Mucosa of descending colon (tissue), 3 donors: ENCODE measurements around the gene CACNA1S. TPM values are rescaled to one million over a fixed set of nuclear protein-coding genes. Genes with fewer than 3 reads are reported as not detected.
A peak's percentile ranks its signal among the peaks of the same experiment; 100 is the strongest.

Experiments used
- ATAC-seq: fragments of 200-7000 bp; cut with Tn5 transposase; one replicate; pipeline ENCODE4 v1.9.1; 2020; ENCODE audit warnings: mild to moderate bottlenecking, moderate library complexity
- DNase-seq, 3 donors: peaks; one replicate each; pipeline ENCODE4 v3.0.0-alpha.2; 2020
- H3K36me3 ChIP-seq: fragments of 200-600 bp; one replicate; pipeline ENCODE4 v1.8.0; 2021; ENCODE audit warnings: low read depth, mild to moderate bottlenecking
- H3K4me1 ChIP-seq: fragments of 200-600 bp; one replicate; pipeline ENCODE4 v1.8.0; 2021; ENCODE audit warnings: low read depth, mild to moderate bottlenecking
- H3K4me3 ChIP-seq: fragments of 200-600 bp; one replicate; pipeline ENCODE4 v1.8.0; 2021; ENCODE audit warnings: mild to moderate bottlenecking
- H3K9me3 ChIP-seq: fragments of 200-600 bp; one replicate; pipeline ENCODE4 v1.8.0; 2021; ENCODE audit warnings: mild to moderate bottlenecking
- CTCF ChIP-seq: fragments of 200-600 bp; IDR thresholded peaks from one replicate; pipeline ENCODE4 v1.8.0; 2022; ENCODE audit warnings: antibody characterized with exemption, mild to moderate bottlenecking
- intact Hi-C, 2 donors: fragments of 100-400 bp; cut with DNase I in 1 of 2; cut with micrococcal nuclease in 1 of 2; formaldehyde crosslinking; loops; one replicate each; pipeline versions ENCODE4 v1.11.0 to v1.11.1; 2022; cut with DNase I, micrococcal nuclease
- total RNA-seq, 3 donors: library from RNA; stranded (reverse); fragmentation: NEBNext Ultra II Directional in 2 of 3; extraction: Animal tissue kit (Norgen Biotek cat#: 25700) in 2 of 3; gene quantifications; one replicate each; pipeline versions ENCODE4 v1.2.1 to v1.2.4, GENCODE V29; 2021 to 2023
- donor health status: DM: no; HTN: no; CAD: no; lungs with moderate emphysema.
- donor health status: DM: no; HTN: no; CAD: no.
- donor health status: DM: no; HTN: yes; CAD: no.

CACNA1S gene
- total RNA-seq, 3 donors from 2014 or later: not detected

- no peak overlapping the region for H3K4me3 ChIP-seq
- no peak for TF ChIP-seq CTCF
- intact Hi-C loops: no loop called here
- no peaks in the 10 kb centered on the region for H3K36me3 ChIP-seq
- H3K9me3 ChIP-seq: no peaks in the 10 kb centered on the region
- no peaks in the 10 kb centered on the region for H3K4me1 ChIP-seq
- ATAC-seq (no peak), DNase-seq (no peak)
Measured at GRCh38 chr1:201139306-201139705, 27.1 kb upstream of the CACNA1S start.

- no peaks in the 10 kb centered on the region for H3K9me3 ChIP-seq
- intact Hi-C loops: no loop called here
- ATAC-seq: no peak
- H3K4me1 ChIP-seq: no peaks in the 10 kb centered on the region
- TF ChIP-seq CTCF: no peak
- no peak for DNase-seq
- H3K4me3 ChIP-seq: no peak overlapping the region
- H3K36me3 ChIP-seq: no peaks in the 10 kb centered on the region
Measured at GRCh38 chr1:201138311-201138840, 26.1 kb upstream of the CACNA1S start.

GRCh38 chr1:201137579-201138310 lies 25.5 kb upstream of the CACNA1S start:
- no peak for TF ChIP-seq CTCF
- intact Hi-C loops: no loop called here
- no peaks in the 10 kb centered on the region for H3K4me1 ChIP-seq
- DNase-seq: peak in 2 of 3 donors; percentile 29 to 46
- H3K9me3 ChIP-seq: no peaks in the 10 kb centered on the region
- peak; percentile 32 for ATAC-seq
- H3K4me3 ChIP-seq: no peak overlapping the region
- H3K36me3 ChIP-seq: no peaks in the 10 kb centered on the region

GRCh38 chr1:201137024-201137392 lies 24.8 kb upstream of the CACNA1S start:
- ATAC-seq (no peak), DNase-seq (no peak)
- intact Hi-C loops: no loop called here
- H3K4me3 ChIP-seq: no peak overlapping the region
- H3K9me3 ChIP-seq: no peaks in the 10 kb centered on the region
- no peaks in the 10 kb centered on the region for H3K36me3 ChIP-seq
- H3K4me1 ChIP-seq: no peaks in the 10 kb centered on the region
- no peak for TF ChIP-seq CTCF

GRCh38 chr1:201136355-201137023 lies 24.3 kb upstream of the CACNA1S start:
- no peak overlapping the region for H3K4me3 ChIP-seq
- no peaks in the 10 kb centered on the region for H3K4me1 ChIP-seq
- H3K36me3 ChIP-seq: no peaks in the 10 kb centered on the region
- ATAC-seq (no peak), DNase-seq (no peak)
- H3K9me3 ChIP-seq: no peaks in the 10 kb centered on the region
- no peak for TF ChIP-seq CTCF
- intact Hi-C loops: no loop called here
